MM.1S (cell line): Measurements from ENCODE around the gene KCNH1.

Source experiments
- CTCF ChIP-seq: fragments of 300-600 bp; sonication (generic); IDR thresholded peaks from 2 replicates; pipeline ENCODE4 v1.5.1; 2016; ENCODE audit warnings: antibody characterized with exemption, low read length, mixed read lengths
- EZH2 ChIP-seq: fragments of 300-600 bp; sonication (generic); optimal IDR thresholded peaks from 2 replicates; pipeline ENCODE3; 2017; ENCODE audit warnings: low read depth, mild to moderate bottlenecking, antibody characterized with exemption, low read length, mixed read lengths
- EZH2phosphoT487 ChIP-seq: fragments of 300-600 bp; sonication (generic); IDR thresholded peaks from 2 replicates; pipeline ENCODE4 v1.6.1; 2018; ENCODE audit warnings: antibody characterized with exemption, low read length

DNA sequence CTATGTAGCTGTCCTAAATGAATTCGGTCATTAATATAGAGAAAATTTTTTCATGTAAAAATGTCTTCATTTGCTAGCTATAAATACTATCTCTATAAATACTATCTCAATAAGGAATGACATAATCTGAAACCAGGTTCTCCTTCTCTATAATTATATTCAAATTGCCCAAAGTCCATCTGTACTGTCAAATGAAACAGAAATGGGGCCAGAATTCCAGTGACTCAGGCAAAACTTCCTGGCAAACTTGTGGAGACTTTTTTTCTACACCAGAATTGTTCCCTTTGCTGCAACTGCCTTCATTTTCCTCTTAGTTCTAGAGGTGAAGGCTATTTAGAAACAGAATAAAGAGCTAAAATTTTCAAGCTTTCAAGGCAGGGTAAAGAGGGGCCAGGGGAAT, 152.5 kb downstream of the KCNH1 start:
- TF ChIP-seq EZH2 (no peak), CTCF (no peak), EZH2phosphoT487 (no peak)
